Kidney epithelial cell (primary cell): ENCODE results near the gene IL37. TPM values are rescaled to one million over a fixed set of nuclear protein-coding genes. Genes with fewer than 3 reads are reported as not detected.

Source experiments
- DNase-seq: peaks from one replicate; pipeline ENCODE4 v3.0.0-alpha.2; 2010; ENCODE audit warnings: low read depth
- H3K27me3 ChIP-seq: 2 replicates; pipeline ENCODE4 v1.6.0; 2011; ENCODE audit warnings: low read length; ENCODE audit not compliant: control insufficient read depth, insufficient read depth
- H3K36me3 ChIP-seq: 2 replicates; pipeline ENCODE4 v1.5.1; 2011; ENCODE audit warnings: low read length; ENCODE audit not compliant: control insufficient read depth, insufficient read depth
- H3K4me3 ChIP-seq: 2 replicates; pipeline ENCODE4 v1.5.1; 2011; ENCODE audit warnings: low read depth, mild to moderate bottlenecking, control low read depth, low read length
- total RNA-seq: library from RNA; depleted of rRNA; stranded (reverse); fragments of >200 nt; gene quantifications from 2 replicates; pipeline ENCODE4 v1.2.3, GENCODE V29; 2015
- TF ChIP-seq, protein P1 (sequence below): IDR thresholded peaks from 2 replicates; pipeline ENCODE4 v1.5.1; 2011; ENCODE audit warnings: mild to moderate bottlenecking, moderate library complexity, low read length, control low read depth, inconsistent platforms; ENCODE audit not compliant: insufficient read depth, poor library complexity, severe bottlenecking

The IL37 gene
- total RNA-seq, 1 donor from 2014 or later = not detected

DNA sequence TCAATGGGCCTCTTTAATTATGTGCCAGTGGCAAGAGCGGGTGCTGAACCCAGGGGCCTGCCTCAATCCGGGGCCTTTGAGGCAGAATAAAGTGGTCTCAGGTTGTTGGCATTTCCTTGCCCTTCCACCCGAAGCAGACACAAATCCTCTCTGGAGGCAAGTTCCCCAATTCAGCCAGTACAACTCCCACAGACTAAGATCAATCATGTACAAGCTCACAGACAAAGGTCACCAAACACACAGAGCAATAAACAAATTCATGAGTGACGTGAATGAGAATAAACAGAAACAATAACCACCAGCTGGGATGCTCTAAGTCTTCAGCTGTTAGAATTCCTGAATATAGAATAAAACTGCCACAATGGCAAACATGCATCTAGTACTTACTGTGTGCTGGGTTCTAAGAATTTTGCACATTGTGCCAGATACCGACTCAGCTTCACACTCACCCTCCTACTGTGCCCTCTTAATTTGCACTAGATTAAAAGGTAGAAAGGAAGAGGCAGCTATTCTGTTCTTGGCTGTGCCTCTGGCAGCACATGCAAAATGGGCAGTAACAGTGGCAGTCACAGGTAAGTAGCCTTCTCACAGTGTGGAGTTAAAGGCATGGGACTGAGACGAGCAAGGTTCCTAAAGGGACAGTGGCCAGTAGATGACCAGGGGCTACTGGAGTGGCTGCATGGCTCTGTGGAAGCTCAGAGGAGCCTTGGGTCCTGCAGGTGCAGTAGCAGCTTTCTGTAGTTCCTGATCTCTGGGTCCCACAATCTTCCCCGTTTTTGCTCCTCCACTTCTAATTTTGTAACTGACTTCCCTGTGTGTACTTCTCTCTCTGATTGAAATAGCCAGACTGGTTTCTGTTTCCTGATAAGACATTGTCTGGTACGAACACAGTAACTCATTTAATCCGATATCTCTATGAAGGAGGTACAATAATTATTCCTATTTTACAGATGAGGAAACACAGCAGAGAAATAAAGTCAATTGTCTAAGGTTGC lies 39.8 kb upstream of the IL37 start:
- DNase-seq = no peak

DNA sequence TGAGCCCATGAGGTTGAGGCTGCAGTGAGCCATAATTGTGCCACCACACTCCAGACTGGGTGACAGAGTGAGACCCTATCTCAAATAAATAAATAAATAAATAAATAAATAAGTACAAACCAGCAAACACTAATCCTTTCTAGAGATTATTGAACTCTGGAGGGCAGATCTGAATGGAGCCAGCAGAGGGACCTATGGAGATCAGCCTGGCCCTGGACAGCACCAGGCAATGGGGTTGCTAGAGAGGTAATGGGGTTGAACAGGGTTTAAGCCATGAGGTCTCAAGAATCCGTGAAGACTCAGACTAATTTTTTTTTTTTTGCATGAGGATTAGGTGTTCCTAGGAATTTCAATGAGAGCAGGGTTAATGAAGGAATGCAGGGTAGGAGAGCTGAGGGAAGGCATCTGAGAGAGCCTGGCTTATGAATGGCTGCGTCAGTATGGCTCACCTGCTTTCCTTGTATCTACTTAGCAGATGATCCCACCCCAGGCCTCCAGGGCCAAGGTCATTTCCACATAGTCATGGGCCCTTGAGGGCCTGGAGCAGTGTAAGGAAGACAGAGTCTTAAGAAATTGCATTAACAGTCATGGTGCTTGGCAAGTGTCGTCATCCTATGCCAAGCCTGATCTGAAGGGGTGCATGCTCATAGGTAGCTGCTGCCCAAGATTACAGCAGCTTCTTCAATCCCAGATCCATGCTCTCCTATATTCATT lies 34.6 kb upstream of the IL37 start:
- no peak for DNase-seq
- TF ChIP-seq, protein P1, sequence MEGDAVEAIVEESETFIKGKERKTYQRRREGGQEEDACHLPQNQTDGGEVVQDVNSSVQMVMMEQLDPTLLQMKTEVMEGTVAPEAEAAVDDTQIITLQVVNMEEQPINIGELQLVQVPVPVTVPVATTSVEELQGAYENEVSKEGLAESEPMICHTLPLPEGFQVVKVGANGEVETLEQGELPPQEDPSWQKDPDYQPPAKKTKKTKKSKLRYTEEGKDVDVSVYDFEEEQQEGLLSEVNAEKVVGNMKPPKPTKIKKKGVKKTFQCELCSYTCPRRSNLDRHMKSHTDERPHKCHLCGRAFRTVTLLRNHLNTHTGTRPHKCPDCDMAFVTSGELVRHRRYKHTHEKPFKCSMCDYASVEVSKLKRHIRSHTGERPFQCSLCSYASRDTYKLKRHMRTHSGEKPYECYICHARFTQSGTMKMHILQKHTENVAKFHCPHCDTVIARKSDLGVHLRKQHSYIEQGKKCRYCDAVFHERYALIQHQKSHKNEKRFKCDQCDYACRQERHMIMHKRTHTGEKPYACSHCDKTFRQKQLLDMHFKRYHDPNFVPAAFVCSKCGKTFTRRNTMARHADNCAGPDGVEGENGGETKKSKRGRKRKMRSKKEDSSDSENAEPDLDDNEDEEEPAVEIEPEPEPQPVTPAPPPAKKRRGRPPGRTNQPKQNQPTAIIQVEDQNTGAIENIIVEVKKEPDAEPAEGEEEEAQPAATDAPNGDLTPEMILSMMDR = no peak

More for the DNA sequence above, 39.8 kb upstream of the IL37 start:
- no peak overlapping the region for H3K4me3 ChIP-seq
- H3K27me3 ChIP-seq = no peaks in the 10 kb centered on the region
- no peaks in the 10 kb centered on the region for H3K36me3 ChIP-seq
- TF ChIP-seq, protein P1 = no peak

DNA sequence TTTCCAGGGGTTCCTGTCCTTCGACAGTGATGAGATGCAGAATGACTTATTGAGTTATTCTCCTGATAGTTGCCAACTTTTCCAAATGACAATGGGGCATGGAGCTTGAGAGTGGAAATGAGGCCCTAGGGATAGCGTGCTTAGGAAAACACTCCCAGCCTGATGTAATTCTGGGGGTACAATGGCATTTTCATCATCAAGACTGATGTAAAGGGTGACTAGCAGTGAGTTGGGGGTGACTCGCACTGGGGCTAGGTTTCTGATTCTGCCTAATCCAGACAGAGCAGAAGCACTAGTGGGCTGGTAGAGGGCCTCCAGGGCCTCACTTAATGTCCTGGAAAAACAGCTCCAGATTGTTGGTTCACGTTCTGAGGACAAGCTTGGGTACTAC lies 34.0 kb upstream of the IL37 start:
- no peaks in the 10 kb centered on the region for H3K27me3 ChIP-seq

More for the DNA sequence above, 34.6 kb upstream of the IL37 start:
- H3K36me3 ChIP-seq = no peaks in the 10 kb centered on the region
- H3K4me3 ChIP-seq = no peak overlapping the region
- no peaks in the 10 kb centered on the region for H3K27me3 ChIP-seq

DNA sequence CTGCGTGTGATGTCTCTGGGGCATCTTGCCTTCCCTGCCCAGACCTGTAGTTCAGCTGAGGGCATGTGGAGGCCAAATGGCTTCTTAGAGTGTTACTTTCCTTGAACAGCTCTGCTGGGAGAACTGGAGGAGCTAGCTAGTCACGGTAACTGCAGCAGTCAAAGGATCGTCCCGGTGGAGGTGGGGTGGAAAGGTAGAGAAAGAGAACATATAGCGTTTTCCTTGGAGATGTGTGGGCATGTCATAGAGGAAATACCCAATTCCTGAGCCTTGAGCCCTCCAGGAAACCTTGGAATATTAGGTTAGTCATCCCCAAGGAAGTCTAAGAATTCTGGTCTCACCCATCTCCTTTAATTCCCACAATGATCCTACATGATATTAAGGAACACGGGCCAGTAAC lies 33.5 kb upstream of the IL37 start:
- TF ChIP-seq, protein P1 = no peak
- no peak overlapping the region for H3K4me3 ChIP-seq
- H3K27me3 ChIP-seq = no peaks in the 10 kb centered on the region
- H3K36me3 ChIP-seq = no peaks in the 10 kb centered on the region
- DNase-seq = no peak

More for the DNA sequence above, 34.0 kb upstream of the IL37 start:
- H3K36me3 ChIP-seq = no peaks in the 10 kb centered on the region
- TF ChIP-seq, protein P1 = no peak
- no peak overlapping the region for H3K4me3 ChIP-seq
- DNase-seq = no peak

DNA sequence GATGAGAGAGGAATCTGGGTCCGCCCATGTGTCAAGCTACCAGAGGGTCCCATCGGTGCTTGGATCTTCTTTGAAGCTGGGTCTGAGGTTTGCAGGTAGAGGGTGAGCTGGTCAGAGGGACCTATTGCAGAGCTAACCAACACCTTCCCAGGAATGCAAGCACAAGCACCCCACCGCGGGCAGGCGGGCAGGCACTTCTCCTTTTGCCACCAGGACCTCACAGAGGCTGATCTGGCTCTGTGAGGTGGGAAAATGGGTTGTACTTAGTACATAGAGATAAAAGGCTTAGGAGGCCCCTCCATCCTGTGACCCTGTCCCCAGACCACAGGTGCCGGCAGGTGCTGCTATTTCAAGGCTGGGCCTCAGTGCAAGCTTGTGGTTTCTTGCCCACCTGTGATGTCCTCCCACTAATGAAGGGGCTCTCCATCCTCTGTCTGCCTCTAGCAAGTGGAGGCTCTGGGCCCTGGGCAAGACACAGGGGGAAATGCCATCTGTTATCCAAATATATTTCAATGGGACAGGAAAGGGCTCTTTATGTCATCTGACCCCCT lies 31.4 kb upstream of the IL37 start:
- no peak for DNase-seq
- H3K4me3 ChIP-seq = no peak overlapping the region
- H3K36me3 ChIP-seq = no peaks in the 10 kb centered on the region
- TF ChIP-seq, protein P1 = no peak
- H3K27me3 ChIP-seq = no peaks in the 10 kb centered on the region
